Activated CD4-positive, alpha-beta T cell treated with anti-CD3 and anti-CD28 coated beads, Interleukin-2, Interleukin-4, amounts not matched to agents 100 ng/mL and 50 ng/mL, durations not matched to agents 16 hours and 8 hours (primary cell): ENCODE measurements around the gene BBS2.
"Not testable (repeated sequence)": the region's sequence is repeated elsewhere in the genome, so short reads cannot be mapped to it uniquely, and the experiment has no call there.

Source experiments
- DNase-seq: peaks from one replicate; pipeline ENCODE4 v3.0.0-alpha.2; 2020; ENCODE audit warnings: low spot score

BBS2 gene

GRCh38 chr16:56518425-56518824 is 1.4 kb downstream of the BBS2 start:
- DNase-seq: no peak

GRCh38 chr16:56517206-56517605 is 2.6 kb downstream of the BBS2 start:
- no peak for DNase-seq

GRCh38 chr16:56515665-56516064 is 4.2 kb downstream of the BBS2 start:
- DNase-seq: no peak

GRCh38 chr16:56514845-56515244 is 5.0 kb downstream of the BBS2 start:
- no peak for DNase-seq

- peak; percentile 42 for DNase-seq
These were observed 5.9 kb downstream of the BBS2 start for GRCh38 chr16:56513972-56514371.

GRCh38 chr16:56513091-56513490 is 6.7 kb downstream of the BBS2 start:
- no peak for DNase-seq

- no peak for DNase-seq
These were observed 7.8 kb downstream of the BBS2 start for GRCh38 chr16:56512025-56512424.

- no peak for DNase-seq
These were observed 9.3 kb downstream of the BBS2 start for GRCh38 chr16:56510544-56510943.

- DNase-seq: no peak
These were observed 12.9 kb downstream of the BBS2 start for GRCh38 chr16:56506941-56507340.

- no peak for DNase-seq
These were observed 14.6 kb downstream of the BBS2 start for GRCh38 chr16:56505181-56505580.

GRCh38 chr16:56493815-56494214 is 26.0 kb downstream of the BBS2 start:
- DNase-seq: no peak

GRCh38 chr16:56493126-56493525 is 26.7 kb downstream of the BBS2 start:
- DNase-seq: no peak

- DNase-seq: no peak
These were observed 28.1 kb downstream of the BBS2 start for GRCh38 chr16:56491657-56492261.

GRCh38 chr16:56488868-56489267 is 31.0 kb downstream of the BBS2 start:
- not testable (repeated sequence) for DNase-seq

GRCh38 chr16:56488035-56488434 is 31.8 kb downstream of the BBS2 start:
- no peak for DNase-seq

GRCh38 chr16:56483394-56483793 is 36.4 kb downstream of the BBS2 start:
- DNase-seq: no peak

GRCh38 chr16:56482683-56483236 is 37.1 kb downstream of the BBS2 start:
- no peak for DNase-seq

- no peak for DNase-seq
These were observed 38.2 kb downstream of the BBS2 start for GRCh38 chr16:56481468-56482122.

GRCh38 chr16:56480776-56481467 is 38.9 kb downstream of the BBS2 start:
- no peak for DNase-seq

GRCh38 chr16:56479469-56479868 is 40.4 kb downstream of the BBS2 start:
- DNase-seq: no peak

GRCh38 chr16:56478281-56479049 is 41.4 kb downstream of the BBS2 start:
- DNase-seq: no peak

GRCh38 chr16:56477096-56477878 is 42.5 kb downstream of the BBS2 start:
- no peak for DNase-seq
